Hematopoietic multipotent progenitor cell treated with erythropoietin and hydrocortisone succinate and interleukin-3 and kit ligand, for 15 days (in vitro differentiated cells): Measurements from ENCODE around the gene CDYL.

Experiments
- DNase-seq: peaks from one replicate; pipeline ENCODE4 v3.0.0-alpha.2; 2015; ENCODE audit warnings: low spot score

CDYL gene

DNA sequence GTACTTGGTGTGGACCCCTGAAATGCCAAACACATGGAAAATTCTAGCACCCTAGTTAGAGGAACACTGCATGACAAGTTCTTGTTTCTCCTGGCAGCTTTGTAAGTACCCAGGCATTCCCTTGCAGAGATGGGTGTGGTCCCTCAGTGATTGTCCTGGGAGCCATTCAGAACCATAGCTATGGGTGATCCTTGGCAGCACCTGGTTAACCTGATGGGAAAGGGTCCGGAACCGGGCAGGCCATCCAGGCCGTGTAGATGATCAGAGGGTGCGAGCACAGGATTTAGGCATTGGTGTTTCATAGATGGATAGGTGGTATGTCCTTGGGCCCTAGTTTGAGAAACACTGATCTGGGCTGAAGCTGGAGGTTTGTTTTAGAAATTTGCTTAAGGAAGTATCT is 131.9 kb downstream of the CDYL start:
- no peak for DNase-seq

DNA sequence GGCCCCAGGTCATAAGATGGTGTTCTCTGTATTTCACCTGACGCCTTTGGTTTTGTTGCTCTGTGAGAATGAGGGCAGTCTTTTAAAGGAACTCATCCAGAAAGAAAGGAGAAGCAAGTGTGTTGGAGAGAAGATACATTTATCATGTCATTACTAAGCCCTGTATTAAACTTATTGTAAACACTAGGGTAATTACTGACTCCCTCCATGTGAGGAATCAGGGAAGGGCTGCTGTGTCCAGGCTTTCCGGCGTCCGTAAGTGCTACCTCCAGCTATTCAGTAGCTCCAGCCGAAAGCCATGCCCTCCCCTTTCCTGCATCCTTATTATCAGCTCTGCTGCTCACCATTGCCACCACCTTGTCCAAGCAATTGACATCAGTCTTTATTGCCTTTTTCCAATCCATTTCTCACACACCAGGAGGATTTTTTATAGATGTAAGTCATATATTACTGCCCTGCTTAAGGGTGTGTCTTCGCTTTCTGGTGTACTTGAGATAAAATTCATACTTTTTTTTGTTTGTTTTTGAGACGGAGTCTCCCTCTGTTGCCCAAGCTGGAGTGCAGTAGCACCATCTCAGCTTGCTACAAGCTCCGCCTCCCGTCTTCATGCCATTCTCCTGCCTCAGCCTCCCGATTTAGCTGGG is 133.0 kb downstream of the CDYL start:
- DNase-seq: peak; percentile 85

- peak; percentile 40 for DNase-seq
These were observed 134.0 kb downstream of the CDYL start for GRCh38 chr6:4910037-4910760.

- DNase-seq: peak; percentile 40
These were observed 136.4 kb downstream of the CDYL start for GRCh38 chr6:4912559-4912958.

DNA sequence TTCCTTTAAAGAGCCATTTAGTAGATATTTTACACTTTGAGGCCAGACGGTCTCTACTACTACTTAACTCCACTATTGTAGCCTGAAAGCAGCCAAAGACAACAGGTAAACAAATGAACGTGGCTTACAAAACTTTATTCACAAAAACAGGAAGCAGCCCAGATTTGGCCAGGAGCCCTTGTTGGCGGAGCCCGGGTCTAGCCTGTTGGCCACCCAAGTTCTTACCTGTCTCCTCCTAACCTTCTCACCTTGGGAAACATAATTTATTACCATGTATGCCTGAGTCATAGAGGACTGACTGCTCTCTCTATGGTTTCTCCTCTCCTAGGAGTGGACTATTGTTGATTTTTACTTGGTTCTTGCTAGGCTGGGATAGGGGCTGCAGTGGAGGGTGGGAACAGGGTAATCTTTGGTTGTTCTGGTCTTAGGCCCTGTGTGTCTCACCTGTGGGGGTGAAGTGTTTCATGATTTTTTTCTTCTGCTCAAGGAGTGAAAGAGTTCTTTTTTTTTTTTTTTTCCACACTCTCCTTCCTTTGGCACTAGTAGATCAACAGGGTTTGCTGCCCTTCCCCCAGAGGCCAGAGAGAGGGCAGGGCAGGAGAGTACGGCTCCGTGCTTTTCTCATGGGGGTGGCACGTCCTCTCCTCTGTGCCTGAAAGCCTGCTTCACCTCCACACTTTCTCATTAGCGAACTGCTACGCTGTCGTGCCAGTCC is 137.7 kb downstream of the CDYL start:
- no peak for DNase-seq

DNA sequence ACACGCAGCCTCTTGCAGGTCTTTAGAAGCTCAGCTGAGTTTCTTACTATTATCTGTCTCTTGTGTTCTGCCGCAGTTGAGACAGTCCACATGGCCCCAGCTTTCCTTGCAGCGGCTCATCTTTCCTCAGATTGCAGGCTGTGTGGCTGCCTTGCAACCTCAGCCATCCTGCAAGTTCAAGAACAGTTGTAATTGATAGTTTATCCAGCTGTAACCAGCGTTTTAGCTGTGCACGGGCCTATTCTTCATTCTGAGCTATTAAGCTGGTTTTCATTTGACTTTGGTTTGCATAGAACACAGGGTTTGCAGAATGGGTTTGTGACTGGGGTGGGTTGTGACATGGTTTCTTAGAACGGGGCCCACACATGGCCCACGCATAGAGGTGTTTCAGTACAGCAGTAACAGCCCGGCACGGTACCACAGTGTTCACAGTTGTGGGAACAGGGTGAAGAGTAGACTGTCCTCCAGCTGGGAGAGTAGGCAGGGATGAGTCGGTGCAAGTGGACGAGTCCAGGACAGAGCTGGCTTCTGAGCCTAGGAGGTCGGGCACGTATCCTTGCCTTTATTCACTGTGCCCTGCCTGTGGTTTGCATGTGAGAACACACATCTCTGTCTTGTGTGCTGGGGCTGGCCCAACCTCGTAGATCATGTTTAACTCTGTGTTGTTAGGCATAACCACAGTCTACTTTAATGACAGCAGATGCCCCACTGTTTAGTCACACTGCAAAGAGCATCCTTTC is 138.4 kb downstream of the CDYL start:
- DNase-seq: no peak

- no peak for DNase-seq
These were observed 140.9 kb downstream of the CDYL start for GRCh38 chr6:4916954-4917561.

DNA sequence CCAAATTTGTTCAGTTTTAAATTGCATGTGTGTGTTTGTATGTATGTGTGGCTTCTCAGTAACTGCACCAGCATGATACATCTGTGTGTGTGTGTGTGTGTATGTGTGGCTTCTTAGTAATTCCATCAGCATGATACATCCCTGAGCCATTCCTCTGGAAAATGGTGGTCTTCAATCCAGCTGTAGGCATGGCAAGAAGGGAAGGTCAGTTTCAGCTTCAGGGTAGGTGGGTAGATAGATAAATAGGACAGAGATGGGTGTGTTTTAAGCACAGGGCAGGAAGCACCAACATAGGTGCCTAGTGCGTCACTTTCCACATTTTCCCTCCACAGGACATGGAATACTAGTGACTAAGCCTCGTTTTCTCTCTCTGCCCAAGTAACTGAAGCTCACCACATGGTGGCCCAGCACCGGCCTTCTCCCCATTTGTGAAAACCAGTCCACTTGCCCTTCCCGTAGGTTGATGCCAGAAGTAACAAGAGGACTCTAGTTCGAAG is 144.8 kb downstream of the CDYL start:
- DNase-seq: no peak

- no peak for DNase-seq
These were observed 146.4 kb downstream of the CDYL start for GRCh38 chr6:4922488-4923037.

DNA sequence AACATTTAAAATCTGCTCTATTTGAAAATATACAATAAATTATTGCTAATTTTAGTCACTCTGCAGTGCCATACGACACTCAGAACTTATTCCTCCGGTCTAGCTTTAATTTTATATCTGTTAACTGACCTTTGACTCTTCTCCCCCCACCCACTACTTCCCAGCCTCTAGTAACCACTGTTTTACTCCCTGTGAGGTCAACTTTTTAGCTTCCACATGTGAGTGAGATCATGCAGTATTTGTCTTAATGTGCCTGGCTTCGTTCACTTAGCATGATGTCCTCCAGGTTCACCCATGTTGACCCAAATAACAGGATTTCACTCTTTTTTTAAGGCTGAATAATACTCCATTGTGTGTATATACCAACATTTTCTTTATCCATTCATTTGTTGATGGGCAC is 146.9 kb downstream of the CDYL start:
- no peak for DNase-seq

DNA sequence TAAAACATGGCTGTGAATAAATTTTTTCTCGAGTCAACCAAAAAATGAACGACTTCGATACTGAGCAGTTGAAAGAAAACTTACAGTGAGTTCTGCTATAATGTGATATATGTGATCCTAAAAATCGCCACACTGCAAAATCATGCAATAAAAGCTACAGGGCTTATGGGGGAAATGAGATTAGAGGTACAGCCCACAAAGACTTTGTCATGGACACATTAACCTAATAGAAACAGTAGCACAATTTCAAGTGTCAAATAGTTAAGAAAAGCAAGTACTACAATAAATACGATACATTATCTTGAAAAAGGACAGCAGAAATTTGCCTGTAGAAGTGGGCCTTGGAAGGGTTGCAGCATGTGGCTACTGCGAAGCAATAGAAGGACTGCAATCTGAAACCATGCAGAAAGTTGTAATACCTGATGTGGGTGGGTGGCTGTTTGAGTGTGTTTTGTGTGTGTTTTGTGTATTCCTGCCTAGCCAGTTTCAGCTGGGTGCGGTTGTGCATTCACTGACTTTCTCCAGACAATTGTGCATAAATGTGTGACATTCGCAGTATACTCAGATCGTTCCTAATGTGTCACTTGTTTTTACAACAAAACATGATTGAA is 148.6 kb downstream of the CDYL start:
- DNase-seq: no peak

GRCh38 chr6:4925580-4925979 is 149.4 kb downstream of the CDYL start:
- DNase-seq: no peak

- DNase-seq: peak; percentile 88
These were observed 152.2 kb downstream of the CDYL start for GRCh38 chr6:4928426-4928825.

- DNase-seq: peak; percentile 47
These were observed 153.0 kb downstream of the CDYL start for GRCh38 chr6:4929097-4929718.

DNA sequence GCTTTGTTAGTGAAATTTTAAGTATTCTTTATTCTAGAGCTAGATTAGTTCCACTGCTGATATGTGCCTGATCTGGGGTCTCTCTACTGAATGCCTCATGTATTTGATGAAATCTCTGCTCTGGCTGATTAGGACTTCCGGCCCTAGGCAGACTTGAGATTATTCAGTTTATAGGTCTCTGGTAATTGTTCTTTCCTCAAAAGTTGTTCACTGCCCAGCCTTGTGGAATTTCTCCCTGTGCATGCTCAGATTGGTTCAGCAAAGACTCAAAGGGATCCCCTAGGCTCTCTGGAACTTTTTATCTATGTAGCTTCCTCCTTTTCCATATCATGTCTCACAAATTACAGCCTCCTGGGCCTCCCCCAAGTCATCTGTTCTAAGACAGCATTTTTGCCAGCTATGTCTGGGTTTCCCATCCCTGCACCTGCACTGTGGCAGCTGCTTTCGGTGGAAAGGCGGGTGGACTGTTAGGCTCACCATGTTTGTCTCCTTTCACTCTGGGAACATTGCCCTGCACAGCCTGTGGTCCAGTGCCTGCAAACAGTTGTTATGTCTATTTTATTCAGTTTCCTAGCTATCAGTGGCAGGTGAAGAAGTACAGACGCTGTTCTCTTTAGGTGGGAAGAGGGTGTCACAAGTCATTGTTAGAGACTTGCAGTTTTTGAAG is 154.0 kb downstream of the CDYL start:
- DNase-seq: no peak

GRCh38 chr6:4931530-4932227 is 155.5 kb downstream of the CDYL start:
- peak; percentile 84 for DNase-seq

DNA sequence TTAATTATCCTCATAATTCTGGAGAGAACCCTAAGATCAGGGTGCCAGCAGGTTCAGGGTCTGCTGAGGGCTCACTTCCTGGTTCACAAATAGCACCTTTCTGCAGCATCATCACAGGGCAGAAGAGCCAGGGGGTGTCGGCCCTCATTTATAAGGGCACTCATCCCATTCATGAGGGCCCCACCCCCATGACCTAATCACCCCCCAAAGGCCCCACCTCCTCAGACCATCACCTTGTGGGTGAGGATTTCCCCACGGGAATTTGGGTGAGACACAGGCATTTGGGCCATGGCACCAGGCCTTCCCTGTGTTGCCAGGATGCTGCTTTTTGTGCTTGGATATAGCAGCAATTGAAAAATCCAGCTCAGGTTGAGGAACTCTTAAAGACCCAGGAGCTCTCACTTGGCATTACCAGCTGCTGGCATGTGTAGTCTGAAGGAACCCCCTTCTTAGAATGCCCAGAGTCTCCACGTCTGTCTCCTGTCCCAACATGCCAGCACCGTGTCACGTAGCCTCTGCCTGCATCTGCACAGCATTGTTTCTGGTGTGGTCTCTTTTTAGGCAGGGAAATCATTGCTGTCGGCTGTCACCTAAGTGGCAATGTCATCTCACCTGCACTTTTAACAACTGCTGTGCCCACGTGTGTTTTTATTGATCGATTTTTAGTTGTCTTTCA is 156.2 kb downstream of the CDYL start:
- peak; percentile 61 for DNase-seq

- DNase-seq: peak; percentile 32
These were observed 159.3 kb downstream of the CDYL start for GRCh38 chr6:4935486-4935885.
